ENCODE data around the gene VMO1.

Gene VMO1

DNA sequence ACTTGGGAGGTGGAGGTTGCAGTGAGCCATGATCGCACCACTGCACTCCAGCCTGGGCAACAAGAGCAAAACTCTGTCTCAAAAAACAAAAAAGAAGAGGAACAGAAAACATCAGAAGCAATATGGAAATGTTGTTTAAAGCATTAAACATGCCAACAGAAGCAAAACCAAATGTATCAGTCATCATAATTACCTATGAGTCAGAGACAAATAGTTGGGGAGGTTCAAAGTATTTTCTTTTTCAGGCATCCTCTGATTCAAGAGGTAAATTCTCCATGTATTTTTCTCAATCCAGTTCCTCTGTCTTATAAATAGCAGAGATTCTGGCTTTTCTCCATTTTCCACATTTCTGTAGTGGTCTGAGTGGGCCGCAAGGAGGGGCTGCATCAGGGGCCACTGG lies 16.5 kb downstream of the VMO1 start:
- Histone ChIP-seq H3K36me3 (ENCODE audit: control insufficient read depth, low read length) (no peaks in the 10 kb centered on the region), H3K27ac (ENCODE audit: low read depth, low read length) (no peak overlapping the region), H3F3A (ENCODE audit: control insufficient read depth, insufficient read depth) (no peaks in the 10 kb centered on the region), H3K4me1 (ENCODE audit: control insufficient read depth, low read length) (peaks cover 8% of the 10 kb centered on the region), H3K27me3 (ENCODE audit: control insufficient read depth, low read length) (peaks cover 7% of the 10 kb centered on the region), H3K4me2 (ENCODE audit: low read length) (no peak overlapping the region), H3K9me2 (replicated peaks; ENCODE audit: control insufficient read depth, low read length) (no peaks in the 10 kb centered on the region), H3K79me2 (ENCODE audit: control insufficient read depth, low read length) (no peaks in the 10 kb centered on the region), H4K20me1 (ENCODE audit: control insufficient read depth, insufficient read depth, low read depth, low read length) (no peaks in the 10 kb centered on the region), H3K4me3 (ENCODE audit: low read length) (no peak overlapping the region), H3K9me3 (ENCODE audit: control insufficient read depth, insufficient read depth, low read length) (no peaks in the 10 kb centered on the region)
- TF ChIP-seq, protein P1, sequence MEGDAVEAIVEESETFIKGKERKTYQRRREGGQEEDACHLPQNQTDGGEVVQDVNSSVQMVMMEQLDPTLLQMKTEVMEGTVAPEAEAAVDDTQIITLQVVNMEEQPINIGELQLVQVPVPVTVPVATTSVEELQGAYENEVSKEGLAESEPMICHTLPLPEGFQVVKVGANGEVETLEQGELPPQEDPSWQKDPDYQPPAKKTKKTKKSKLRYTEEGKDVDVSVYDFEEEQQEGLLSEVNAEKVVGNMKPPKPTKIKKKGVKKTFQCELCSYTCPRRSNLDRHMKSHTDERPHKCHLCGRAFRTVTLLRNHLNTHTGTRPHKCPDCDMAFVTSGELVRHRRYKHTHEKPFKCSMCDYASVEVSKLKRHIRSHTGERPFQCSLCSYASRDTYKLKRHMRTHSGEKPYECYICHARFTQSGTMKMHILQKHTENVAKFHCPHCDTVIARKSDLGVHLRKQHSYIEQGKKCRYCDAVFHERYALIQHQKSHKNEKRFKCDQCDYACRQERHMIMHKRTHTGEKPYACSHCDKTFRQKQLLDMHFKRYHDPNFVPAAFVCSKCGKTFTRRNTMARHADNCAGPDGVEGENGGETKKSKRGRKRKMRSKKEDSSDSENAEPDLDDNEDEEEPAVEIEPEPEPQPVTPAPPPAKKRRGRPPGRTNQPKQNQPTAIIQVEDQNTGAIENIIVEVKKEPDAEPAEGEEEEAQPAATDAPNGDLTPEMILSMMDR (IDR thresholded peaks at IDR 0.05; ENCODE audit: low read depth, low read length, poor library complexity, severe bottlenecking) = no peak
- no peak for TF ChIP-seq EZH2phosphoT487 (IDR thresholded peaks at IDR 0.05; ENCODE audit: borderline replicate concordance, low read length)

DNA sequence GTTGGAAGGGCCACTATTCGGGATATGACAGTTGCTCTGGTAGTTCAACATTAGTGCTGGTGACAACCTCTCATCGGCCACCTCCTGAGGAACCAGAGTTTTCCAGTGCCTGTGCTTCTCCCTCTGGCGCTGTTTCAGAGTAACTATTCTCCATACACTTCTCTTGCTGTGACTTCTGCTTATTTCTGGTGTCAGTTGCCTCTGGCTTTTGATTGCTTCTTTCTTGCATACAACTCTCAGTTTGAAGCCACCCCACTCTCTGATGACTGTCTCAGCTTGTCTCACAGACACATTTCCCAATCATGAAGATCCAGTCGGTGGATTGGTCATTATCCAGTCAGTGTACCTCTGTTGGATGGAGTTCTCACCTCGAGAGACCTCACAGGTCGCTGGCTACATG lies 17.9 kb downstream of the VMO1 start:
- no peaks in the 10 kb centered on the region for H4K20me1 ChIP-seq (ENCODE audit: control insufficient read depth, insufficient read depth, low read depth, low read length)
- peaks cover 8% of the 10 kb centered on the region for H3K4me1 ChIP-seq (ENCODE audit: control insufficient read depth, low read length)
- H3K36me3 ChIP-seq (ENCODE audit: control insufficient read depth, low read length) = no peaks in the 10 kb centered on the region
- no peaks in the 10 kb centered on the region for H3K9me3 ChIP-seq (ENCODE audit: control insufficient read depth, insufficient read depth, low read length)
- no peak overlapping the region for H3K27ac ChIP-seq (ENCODE audit: low read depth, low read length)
- TF ChIP-seq, protein P1 (IDR thresholded peaks at IDR 0.05; ENCODE audit: low read depth, low read length, poor library complexity, severe bottlenecking) = no peak
- TF ChIP-seq EZH2phosphoT487 (IDR thresholded peaks at IDR 0.05; ENCODE audit: borderline replicate concordance, low read length) = no peak
- H3K27me3 ChIP-seq (ENCODE audit: control insufficient read depth, low read length) = peaks cover 5% of the 10 kb centered on the region
- H3K4me3 ChIP-seq (ENCODE audit: low read length) = no peak overlapping the region
- H3F3A ChIP-seq (ENCODE audit: control insufficient read depth, insufficient read depth) = no peaks in the 10 kb centered on the region
- no peaks in the 10 kb centered on the region for H3K9me2 ChIP-seq (replicated peaks; ENCODE audit: control insufficient read depth, low read length)
- no peaks in the 10 kb centered on the region for H3K79me2 ChIP-seq (ENCODE audit: control insufficient read depth, low read length)
- no peak overlapping the region for H3K4me2 ChIP-seq (ENCODE audit: low read length)

GRCh38 chr17:4766723-4767122 lies 19.4 kb downstream of the VMO1 start:
- Histone ChIP-seq H3K4me1 (ENCODE audit: control insufficient read depth, low read length) (peaks cover 8% of the 10 kb centered on the region), H3K9me3 (ENCODE audit: control insufficient read depth, insufficient read depth, low read length) (no peaks in the 10 kb centered on the region), H3F3A (ENCODE audit: control insufficient read depth, insufficient read depth) (no peaks in the 10 kb centered on the region), H3K27ac (ENCODE audit: low read depth, low read length) (no peak overlapping the region), H3K79me2 (ENCODE audit: control insufficient read depth, low read length) (no peaks in the 10 kb centered on the region), H3K27me3 (ENCODE audit: control insufficient read depth, low read length) (peaks cover 5% of the 10 kb centered on the region), H3K36me3 (ENCODE audit: control insufficient read depth, low read length) (no peaks in the 10 kb centered on the region), H3K4me2 (ENCODE audit: low read length) (no peak overlapping the region), H3K4me3 (ENCODE audit: low read length) (no peak overlapping the region), H3K9me2 (replicated peaks; ENCODE audit: control insufficient read depth, low read length) (no peaks in the 10 kb centered on the region), H4K20me1 (ENCODE audit: control insufficient read depth, insufficient read depth, low read depth, low read length) (no peaks in the 10 kb centered on the region)
- no peak for TF ChIP-seq EZH2phosphoT487 (IDR thresholded peaks at IDR 0.05; ENCODE audit: borderline replicate concordance, low read length)
- TF ChIP-seq, protein P1 (IDR thresholded peaks at IDR 0.05; ENCODE audit: low read depth, low read length, poor library complexity, severe bottlenecking) = no peak

GRCh38 chr17:4766201-4766600 lies 20.0 kb downstream of the VMO1 start:
- H3F3A ChIP-seq (ENCODE audit: control insufficient read depth, insufficient read depth) = no peaks in the 10 kb centered on the region
- H3K9me3 ChIP-seq (ENCODE audit: control insufficient read depth, insufficient read depth, low read length) = no peaks in the 10 kb centered on the region
- no peak overlapping the region for H3K4me3 ChIP-seq (ENCODE audit: low read length)
- no peaks in the 10 kb centered on the region for H3K9me2 ChIP-seq (replicated peaks; ENCODE audit: control insufficient read depth, low read length)
- TF ChIP-seq, protein P1 (IDR thresholded peaks at IDR 0.05; ENCODE audit: low read depth, low read length, poor library complexity, severe bottlenecking) = no peak
- no peak for TF ChIP-seq EZH2phosphoT487 (IDR thresholded peaks at IDR 0.05; ENCODE audit: borderline replicate concordance, low read length)
- H3K27ac ChIP-seq (ENCODE audit: low read depth, low read length) = no peak overlapping the region
- H3K36me3 ChIP-seq (ENCODE audit: control insufficient read depth, low read length) = no peaks in the 10 kb centered on the region
- H3K27me3 ChIP-seq (ENCODE audit: control insufficient read depth, low read length) = peaks cover 5% of the 10 kb centered on the region
- peaks cover 8% of the 10 kb centered on the region for H3K4me1 ChIP-seq (ENCODE audit: control insufficient read depth, low read length)
- no peaks in the 10 kb centered on the region for H3K79me2 ChIP-seq (ENCODE audit: control insufficient read depth, low read length)
- no peaks in the 10 kb centered on the region for H4K20me1 ChIP-seq (ENCODE audit: control insufficient read depth, insufficient read depth, low read depth, low read length)
- no peak overlapping the region for H3K4me2 ChIP-seq (ENCODE audit: low read length)
